Kidney glomerular epithelial cell (primary cell): ENCODE data around the gene PJVK.
"Not testable (repeated sequence)": the region's sequence is repeated elsewhere in the genome, so short reads cannot be mapped to it uniquely, and the experiment has no call there.

Experiments
- DNase-seq: peaks from one replicate; lab custom pipeline; 2025; lab: John Stamatoyannopoulos, UW

PJVK gene

DNA sequence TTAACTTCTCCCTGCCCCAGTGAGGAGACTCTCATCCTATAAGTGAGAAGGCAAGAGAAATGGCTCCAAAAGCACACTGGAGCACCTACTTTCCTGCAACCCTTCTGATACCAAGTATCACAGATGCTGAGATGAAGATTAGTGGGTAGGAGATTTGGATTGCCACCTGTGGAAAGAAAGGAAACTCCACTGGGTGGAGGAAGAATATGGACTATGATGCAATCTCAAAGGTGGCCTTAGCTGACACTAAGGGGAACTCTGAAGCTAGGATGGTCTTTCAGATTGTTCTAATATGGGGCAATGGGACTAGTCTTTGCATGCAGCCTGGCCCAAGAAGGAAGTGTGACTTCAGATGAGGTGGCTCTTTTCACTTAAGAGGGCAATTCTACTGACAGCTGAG lies 21.8 kb upstream of the PJVK start:
- no peak for DNase-seq

- no peak for DNase-seq
Observed at GRCh38 chr2:178436662-178437061, 14.5 kb upstream of the PJVK start.

GRCh38 chr2:178441426-178441825 lies 9.8 kb upstream of the PJVK start:
- no peak for DNase-seq

GRCh38 chr2:178448968-178449661 lies 2.1 kb upstream of the PJVK start:
- no peak for DNase-seq

DNA sequence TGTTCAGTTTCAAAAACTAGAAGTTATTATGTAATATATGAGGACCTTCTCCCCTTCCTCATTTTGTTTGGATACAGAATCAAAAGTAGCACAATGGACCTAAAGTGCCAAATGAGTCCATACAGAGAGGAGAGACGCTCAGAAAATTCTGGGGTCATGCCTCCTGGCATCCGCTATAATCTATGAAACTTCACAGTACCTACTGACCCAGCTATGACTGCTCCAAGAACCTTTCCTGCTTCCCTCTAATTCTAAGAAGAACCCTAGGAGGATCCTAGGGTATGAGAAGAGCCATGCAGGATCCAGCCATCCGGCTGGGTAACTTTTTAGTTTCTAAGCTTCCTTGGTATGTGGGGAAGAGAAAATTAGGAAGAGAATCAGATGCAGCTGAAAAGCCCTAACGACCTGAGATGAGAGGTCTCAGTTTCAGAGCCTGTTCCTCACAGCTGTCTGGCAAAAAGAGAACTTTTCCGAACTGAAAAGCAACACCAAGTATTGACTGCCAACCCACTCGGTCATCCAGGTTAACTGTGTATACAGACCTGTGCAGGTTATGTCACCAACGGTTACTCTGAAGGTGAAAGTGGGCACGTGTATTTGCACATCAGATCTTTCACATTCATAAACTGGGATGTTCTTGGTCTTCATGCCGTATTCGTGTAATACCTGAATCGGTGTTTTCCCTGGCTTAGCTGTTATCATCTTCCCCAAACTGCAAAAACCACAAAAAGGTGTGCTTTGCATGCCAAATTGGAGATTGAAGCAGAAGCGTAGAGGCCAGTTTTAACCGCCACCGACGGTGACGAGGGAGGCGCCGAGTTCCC lies 1.3 kb upstream of the PJVK start:
- DNase-seq: no peak

- no peak for DNase-seq
Observed at GRCh38 chr2:178450524-178450773, 729 bp upstream of the PJVK start.

DNA sequence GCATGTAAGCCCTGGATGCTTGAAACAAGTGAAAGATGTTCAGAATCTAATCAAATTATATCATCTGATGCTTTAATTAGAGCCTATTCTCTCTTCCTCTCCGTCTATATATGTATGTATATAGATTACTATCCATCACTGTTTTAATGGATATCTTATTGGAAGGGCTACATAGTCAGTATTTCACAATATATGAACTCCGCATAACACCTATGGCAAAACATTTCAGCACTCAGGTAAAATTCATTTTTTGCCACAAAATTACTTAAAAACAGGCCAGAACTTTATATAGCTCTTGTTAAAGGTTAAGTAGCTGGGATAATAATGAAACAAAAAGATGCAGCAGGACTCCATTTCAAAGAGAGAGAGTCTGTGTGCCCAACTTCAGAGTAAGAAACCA lies 1.2 kb downstream of the PJVK start:
- no peak for DNase-seq

- no peak for DNase-seq
Observed at GRCh38 chr2:178452870-178453269, 1.7 kb downstream of the PJVK start.

DNA sequence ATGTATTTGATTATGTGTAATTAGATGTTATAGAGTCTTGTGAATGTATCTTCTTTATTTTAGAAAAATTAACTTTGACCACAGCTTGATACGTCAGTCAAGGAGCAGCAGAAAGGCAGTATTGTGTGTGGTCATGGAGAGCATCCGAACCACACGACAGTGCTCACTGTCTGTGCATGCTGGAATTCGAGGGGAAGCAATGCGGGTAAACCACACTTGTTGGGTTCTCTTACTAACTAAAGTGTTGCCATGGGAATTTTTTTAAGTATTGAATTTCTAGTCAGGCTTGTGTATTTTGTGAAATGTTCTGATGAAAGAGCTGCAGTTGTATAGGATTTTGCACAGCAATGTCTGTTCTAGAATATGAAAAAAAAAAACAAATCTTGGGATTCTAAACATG lies 4.8 kb downstream of the PJVK start:
- DNase-seq: no peak

DNA sequence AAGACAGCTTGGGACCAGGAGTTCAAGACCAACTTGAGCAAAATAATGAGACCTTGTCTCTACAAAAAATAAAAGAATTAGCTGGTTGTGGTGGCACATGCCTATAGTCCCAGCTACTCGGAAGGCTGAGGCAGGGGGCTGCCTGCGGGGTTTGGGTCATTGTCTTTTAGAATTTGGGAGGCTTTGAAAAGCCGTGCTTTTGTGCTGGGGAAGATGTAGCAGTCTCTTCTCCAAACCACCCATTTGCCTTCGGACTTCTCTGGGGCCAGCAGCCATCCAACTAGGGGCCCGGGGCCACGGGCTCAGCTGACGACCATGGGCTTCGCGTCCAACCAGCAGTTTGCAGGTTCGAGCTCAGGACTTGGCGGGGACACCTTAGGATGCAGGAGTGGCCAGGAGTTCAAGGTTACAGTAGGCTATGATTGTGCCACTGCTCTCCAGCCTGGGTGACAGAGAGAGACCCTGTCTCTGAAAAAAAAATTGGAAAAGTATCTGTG lies 6.3 kb downstream of the PJVK start:
- no peak for DNase-seq

DNA sequence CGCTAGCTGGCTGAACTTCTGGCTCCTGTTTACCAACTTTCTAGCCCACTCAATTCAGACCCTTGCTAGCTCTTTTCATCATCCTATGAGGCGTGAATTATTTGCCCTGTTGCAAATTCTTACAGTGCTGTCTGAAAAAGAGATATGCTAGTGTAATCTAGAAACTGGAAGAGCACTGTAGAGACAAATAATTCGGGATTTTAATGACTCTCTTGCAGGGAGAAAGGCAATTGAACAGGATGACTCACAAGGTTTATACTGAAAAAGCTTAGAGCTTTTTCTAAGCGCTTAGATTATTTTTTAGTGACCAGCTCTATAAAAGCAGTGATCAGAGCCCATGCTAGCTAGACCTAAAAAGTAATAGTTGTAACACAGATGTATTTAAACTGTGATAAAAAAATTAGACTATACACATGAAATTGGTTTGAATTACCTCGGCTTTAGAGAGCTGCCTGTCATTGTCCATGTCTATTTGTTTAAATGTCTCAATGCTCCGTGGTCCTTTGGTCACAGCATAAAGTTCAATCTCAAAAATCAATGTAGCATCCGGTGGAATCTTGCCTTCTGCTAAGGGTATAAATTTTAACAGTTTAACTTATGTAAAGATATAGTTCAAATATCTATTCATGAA lies 18.2 kb downstream of the PJVK start:
- DNase-seq: no peak

- DNase-seq: not testable (repeated sequence)
Observed at GRCh38 chr2:178471313-178471712, 20.1 kb downstream of the PJVK start.

GRCh38 chr2:178473373-178473772 lies 22.2 kb downstream of the PJVK start:
- no peak for DNase-seq

DNA sequence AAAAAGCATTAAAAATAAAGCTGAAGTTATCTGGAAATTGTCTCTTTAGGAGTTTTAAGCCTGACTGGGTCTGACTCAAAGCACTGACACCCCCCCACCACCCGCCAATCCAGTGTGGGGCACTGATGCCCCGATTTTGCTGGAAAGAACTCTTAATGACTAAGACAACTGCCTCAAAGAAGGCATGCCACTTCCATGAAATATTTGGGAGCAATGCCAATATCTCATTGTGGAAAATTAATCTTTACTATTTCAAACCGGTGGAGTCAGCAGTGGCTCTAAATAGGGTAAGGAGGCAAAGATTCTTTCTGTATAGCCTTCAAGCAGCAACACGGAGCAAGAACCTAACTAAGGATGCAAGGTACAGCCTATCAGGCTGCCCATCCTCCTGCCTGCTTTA lies 22.8 kb downstream of the PJVK start:
- peak; percentile 26 for DNase-seq

GRCh38 chr2:178474560-178474959 lies 23.4 kb downstream of the PJVK start:
- DNase-seq: no peak

- DNase-seq: no peak
Observed at GRCh38 chr2:178476477-178476876, 25.3 kb downstream of the PJVK start.

DNA sequence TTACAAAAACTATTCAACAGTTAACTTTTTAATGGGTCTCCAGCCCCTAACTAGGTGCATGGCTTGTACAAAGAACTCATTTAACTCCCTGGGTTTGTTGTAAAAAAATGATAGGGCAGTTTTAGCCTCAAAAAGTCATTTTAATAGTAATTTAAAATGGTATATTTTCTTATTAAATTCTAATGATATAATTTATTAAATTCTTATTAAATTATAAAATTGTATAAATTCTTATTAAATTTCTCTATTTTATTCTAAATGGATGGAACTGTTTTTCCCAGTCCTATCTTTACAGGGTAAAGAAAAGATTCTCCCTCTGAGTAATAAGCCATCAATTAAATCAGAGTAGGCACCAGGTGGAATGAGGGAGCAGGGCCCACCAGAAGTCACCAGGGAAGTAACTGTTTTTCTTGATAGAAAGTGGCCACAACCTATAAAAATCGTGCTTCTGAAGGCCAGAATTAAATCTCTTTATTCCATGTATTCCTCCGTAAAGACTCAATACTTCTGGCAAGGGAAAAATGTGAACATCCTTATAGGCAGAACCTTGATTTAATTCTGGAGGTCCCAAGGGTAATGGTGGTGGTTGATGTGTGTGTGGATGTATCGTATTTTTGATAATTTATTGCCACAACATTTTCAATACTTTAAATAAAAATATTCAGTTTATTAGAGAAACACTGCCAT lies 26.4 kb downstream of the PJVK start:
- DNase-seq: peak; percentile 35

- DNase-seq: no peak
Observed at GRCh38 chr2:178478130-178478438, 26.9 kb downstream of the PJVK start.

DNA sequence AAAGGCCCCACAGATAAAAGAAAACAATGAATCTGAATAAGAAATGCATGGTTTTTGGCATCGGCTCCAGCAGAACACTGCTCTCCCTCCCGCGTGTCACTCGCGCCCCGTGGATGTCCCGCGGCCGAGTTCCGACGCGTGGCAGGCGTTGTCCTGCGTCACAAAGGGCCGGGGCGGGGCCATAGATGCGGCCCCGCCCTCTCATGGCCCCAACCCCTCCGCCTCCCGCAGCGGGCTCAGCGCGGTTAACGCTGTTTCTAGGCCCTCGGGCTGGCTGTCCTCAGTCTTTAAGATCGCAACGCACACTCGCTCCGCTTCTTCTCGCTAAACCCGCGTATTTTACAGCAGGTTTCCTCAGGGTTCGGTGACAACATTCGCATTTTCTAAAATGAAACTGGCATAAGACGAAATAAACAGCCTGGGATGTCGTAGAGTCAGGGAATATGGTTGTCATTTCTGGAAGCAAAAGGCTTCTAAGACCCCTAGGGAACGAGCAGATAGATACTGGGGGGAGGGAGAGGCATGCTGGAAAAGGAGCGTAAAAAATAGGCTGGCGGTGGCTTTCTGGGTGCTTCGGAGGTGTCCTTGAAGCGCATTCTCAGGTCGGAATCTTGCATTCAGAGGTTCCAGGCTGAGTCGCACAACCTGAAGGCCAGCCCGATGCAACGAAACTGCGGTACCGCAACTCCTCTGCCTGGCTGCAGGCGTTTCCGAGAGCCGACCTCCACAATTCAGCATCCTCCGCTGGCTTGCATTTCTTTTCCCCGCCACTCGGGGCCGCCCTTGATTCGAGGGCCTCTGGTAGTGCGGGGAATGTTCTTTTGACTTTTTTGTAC lies 27.5 kb downstream of the PJVK start, which contains the start of gene FKBP7:
TSS of gene FKBP7 (minus strand) at position 162 of the 836 bp plus-strand sequence. CDS start at position 61, 101 bp downstream.
- DNase-seq: peak; percentile 69

- DNase-seq: no peak
Observed at GRCh38 chr2:178479275-178479616, 28.1 kb downstream of the PJVK start.

DNA sequence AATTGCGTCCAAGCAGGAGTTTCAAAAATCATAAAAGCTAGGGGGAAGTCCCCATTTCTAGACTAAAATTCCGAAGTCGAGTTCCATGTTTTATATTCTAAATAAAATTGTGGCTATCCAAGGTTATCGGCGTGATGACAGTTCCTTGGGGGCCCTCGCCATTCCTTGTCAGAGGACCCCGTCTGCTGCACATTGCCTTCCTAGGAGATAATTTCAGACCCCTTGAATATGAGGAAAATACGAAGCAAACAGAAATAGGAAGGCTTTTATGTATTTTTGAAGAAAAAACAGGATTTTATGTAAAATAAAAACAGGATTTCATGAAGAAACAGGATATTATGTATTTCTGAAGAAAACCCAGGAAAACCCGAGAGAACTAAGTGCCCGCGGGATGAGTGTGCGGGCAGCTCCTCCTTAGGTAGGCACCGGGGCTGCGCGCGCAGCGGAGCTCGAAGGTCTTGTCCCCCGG lies 28.6 kb downstream of the PJVK start:
- DNase-seq: no peak
